Stimulated activated CD4-positive, alpha-beta T cell treated with anti-CD3 and anti-CD28 coated beads, Interleukin-15, amount 100 ng/mL, for 1 hour (primary cell): ENCODE data around the gene F8A1.
"Not testable (repeated sequence)": the region's sequence is repeated elsewhere in the genome, so short reads cannot be mapped to it uniquely, and the experiment has no call there.

Source experiments
- DNase-seq, 2 donors: peaks; one replicate each; pipeline ENCODE4 v3.0.0-alpha.2; 2020; ENCODE audit warnings: low read depth in 1 of 2, low spot score in 1 of 2

Gene F8A1

DNA sequence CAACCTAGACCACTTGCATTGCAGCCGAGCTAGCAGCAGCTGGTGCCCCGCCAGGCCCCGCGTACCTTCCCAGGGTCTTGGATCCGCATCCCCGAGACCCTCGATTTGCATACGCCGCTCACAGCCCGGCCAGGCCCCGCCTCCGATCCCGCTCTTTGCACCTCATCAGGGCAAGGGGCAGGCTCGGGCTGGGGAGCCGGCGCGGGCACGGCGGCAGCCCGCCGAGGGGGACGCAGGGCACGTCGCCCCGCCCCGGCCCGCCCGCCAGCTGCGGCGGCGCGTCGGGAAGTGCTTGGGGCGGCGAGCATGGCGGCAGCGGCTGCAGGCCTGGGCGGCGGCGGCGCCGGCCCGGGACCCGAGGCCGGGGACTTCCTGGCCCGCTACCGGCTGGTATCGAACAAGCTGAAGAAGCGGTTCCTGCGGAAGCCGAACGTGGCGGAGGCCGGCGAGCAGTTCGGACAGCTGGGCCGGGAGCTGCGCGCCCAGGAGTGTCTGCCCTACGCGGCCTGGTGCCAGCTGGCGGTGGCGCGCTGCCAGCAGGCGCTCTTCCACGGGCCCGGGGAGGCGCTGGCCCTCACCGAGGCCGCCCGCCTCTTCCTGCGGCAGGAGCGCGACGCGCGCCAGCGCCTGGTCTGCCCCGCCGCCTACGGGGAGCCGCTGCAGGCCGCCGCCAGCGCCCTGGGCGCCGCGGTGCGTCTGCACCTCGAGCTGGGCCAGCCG is at the start of gene F8A1:
TSS of gene F8A1 (plus strand) at position 287 of the 720 bp plus-strand sequence. CDS start at position 307, 20 bp downstream.
- peak; percentile 5 to 22 for DNase-seq

DNA sequence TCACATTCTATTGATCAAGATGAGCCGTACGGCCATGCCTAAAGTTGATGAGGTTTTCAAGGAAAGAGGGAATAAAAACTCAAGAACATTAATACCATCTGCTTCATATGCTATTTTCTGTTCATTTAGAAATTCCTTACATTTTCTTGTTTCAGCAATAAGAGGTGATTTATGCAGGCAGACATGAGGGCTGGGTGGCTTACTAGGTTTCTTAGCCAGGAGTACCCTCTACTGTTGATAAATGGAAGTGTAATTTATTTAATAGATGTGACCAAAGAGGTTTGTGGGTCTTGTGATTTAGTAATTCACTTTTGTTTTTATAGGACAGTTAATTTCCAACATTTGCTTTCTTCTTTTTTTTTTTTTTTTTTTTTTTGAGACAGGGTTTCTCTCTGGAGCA is 45.3 kb upstream of the F8A1 start:
- DNase-seq, result no peak

DNA sequence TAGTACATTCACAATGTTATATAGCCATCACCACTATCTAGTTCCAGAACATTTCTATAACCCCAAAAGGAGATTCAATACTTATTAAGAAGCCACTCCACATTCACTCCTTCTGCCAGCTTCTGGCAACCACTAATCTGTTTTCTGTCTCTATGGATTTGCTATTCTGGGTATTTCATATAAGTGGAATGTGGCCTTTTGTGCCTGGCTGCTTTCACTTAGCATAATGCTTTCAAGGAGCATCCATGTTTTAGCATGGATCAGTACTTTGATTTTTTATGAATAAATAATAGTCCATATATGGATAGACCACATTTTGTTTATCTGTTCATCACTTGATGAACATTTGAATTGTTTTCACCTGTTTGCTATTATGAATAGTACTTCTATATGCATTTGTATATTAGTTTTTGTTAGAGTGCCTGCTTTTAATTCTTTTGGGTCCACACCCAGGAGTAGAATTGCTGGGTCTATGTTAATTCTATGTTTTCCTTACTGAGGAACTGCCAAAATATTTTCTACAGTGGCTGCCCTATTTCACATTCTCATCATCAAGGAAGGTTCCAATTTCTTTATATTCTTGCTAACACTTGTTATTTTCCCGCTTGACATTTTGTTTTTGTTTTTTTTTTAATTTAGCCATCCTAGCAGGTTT is 35.1 kb upstream of the F8A1 start:
- no peak for DNase-seq

GRCh38 chrX:154855256-154855655 is 30.9 kb upstream of the F8A1 start:
- no peak for DNase-seq

DNA sequence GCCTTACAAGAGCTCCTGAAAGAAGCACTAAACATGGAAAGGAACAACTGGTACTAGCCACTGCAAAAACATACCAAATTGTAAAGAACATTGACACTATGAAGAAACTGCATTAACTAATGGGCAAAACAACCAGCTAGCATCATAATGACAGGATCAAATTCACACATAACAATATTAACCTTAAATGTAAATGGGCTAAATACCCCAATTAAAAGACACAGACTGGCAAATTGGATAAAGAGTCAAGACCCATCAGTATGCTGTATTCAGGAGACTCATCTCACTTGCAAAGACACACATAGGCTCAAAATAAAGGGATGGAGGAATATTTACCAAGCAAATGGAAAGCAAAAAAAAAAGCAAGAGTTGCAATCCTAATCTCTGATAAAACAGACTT is 17.6 kb upstream of the F8A1 start:
- not testable (repeated sequence) for DNase-seq

DNA sequence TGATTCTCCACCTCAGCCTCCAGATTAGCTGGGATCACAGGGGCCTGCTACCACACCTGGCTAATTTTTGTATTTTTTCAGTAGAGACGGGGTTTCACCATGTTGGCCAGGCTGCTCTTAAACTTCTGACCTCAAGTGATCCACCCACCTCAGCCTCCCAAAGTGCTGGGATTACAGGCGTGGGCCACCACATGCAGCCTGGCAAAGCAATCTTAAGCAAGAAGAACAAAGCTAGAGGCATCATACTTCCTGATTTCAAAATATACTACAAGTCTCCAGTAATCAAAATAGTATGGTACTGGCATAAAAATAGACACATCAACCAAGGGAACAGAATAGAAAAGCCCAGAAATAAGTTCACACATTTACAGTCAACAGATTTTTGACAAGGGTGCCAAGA is 12.8 kb upstream of the F8A1 start:
- DNase-seq, result no peak

DNA sequence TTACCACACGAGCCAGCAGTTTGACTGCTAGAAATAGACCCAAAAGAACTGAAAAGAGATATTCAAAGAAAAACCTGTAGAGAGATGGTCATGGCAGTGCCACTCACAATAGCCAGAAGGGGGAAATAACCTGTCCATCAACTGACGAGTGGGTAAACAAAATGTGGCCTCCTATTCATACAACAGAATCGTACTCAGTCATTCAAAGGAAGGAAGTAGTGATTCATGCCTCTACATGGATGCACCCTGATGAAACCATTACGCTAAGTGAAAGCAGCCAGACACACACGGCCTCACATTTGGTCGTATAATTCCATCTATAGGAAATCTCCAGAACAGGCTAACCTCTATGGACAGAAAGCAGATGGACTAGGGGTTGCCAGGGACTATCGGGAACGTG is 2.1 kb upstream of the F8A1 start:
- not testable (repeated sequence) for DNase-seq

DNA sequence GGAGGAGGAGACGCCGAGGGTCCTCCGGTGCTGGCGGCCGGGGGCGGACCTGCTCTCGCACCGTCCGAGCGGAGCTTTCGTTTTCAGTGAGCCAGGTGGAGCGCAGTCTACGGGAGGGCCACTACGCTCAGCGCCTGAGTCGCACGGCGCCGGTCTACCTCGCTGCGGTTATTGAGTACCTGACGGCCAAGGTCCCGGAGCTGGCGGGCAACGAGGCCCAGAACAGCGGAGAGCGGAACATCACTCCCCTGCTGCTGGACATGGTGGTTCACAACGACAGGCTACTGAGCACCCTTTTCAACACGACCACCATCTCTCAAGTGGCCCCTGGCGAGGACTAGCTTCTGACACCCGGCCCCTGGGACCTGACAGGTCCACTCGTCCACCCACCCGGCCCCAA is 1.1 kb upstream of the F8A1 start:
- not testable (repeated sequence) for DNase-seq

GRCh38 chrX:154885549-154885948 is 606 bp upstream of the F8A1 start:
- DNase-seq, result not testable (repeated sequence)

- not testable (repeated sequence) for DNase-seq
These were observed 650 bp downstream of the F8A1 start for GRCh38 chrX:154886789-154887221.

DNA sequence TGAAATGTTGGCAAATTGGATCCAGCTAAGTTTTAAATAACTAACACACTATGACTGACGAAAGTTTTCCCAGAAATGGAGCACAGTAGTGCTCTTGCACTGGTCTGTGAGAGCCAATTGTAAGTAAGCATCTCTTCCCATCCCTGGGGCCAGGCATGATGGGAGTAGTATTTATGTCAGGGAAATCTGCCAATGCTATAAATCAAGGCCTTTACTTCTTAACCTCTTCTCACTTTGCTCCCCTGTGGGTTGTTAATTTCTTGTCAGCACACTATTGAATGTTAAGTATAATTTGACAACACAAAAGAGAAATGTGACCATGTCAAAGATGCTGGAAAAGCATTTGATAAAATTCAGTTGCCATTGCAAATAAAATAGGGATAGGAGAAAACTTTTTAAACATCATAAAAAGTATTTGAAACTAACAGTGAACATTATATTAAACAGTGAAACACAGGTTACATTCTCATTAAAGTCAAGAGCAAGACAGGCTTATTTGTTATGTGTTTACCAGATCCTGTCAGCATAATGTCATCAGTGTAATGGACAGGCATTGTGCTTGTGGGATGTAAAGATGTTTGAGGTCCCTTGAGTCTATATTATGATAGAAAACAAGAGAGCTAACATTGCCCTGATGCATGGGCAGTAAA is 5.0 kb downstream of the F8A1 start:
- no peak for DNase-seq

DNA sequence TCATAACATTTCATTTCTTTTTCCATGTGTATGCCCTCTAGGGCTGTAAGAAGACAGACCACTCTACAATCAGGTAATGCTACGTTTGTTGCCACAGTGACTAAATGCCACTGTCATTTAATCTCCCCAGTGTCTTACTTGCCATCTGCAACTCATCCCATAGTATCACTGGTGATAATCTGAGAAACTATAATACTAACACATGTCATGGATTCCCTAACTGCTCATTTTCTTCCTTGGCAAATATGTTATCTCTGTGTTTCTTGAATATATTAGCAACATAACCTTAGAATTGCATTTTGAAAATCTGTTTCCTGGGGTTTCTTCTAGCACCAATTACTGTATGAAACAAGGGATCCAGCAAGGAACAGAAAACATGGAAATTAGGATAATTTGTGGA is 6.1 kb downstream of the F8A1 start:
- DNase-seq, result no peak

GRCh38 chrX:154900323-154900722 is 14.2 kb downstream of the F8A1 start:
- no peak for DNase-seq

- DNase-seq, result no peak
These were observed 16.3 kb downstream of the F8A1 start for GRCh38 chrX:154902408-154902807.

- no peak for DNase-seq
These were observed 22.7 kb downstream of the F8A1 start for GRCh38 chrX:154908821-154909220.

- not testable (repeated sequence) for DNase-seq
These were observed 23.9 kb downstream of the F8A1 start for GRCh38 chrX:154910048-154910447.

DNA sequence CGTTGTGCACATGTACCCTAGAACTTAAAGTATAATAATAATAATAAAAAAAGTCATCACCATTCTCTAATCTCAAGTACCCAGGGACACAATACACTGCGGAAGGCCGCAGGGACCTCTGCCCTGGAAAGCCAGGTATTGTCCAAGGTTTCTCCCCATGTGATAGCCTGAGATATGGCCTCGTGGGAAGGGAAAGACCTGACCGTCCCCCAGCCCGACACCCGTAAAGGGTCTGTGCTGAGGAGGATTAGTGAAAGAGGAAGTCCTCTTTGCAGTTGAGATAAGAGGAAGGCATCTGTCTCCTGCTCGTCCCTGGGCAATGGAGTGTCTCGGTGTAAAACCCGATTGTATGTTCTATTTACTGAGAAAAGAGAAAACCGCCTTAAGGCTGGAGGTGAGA is 24.4 kb downstream of the F8A1 start:
- DNase-seq, result not testable (repeated sequence)

DNA sequence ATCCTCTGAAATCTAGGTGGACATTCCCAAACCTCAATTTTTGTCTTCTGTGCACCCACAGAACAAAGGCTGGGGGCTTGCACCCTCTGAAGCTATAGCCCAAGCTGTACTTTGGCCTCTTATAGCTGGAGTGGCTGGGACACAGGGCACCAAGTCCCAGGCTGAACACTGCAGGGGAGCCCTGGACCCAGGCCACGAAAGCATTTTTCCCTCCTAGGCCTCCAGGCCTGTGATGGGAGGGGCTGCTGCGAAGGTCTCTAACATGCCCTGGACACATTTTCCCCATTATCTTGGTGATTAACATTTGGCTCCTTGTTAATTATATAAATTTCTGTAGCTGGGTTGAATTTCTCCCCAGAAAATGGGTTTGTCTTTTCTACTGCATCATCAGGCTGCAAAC is 27.9 kb downstream of the F8A1 start:
- no peak for DNase-seq

- no peak for DNase-seq
These were observed 31.9 kb downstream of the F8A1 start for GRCh38 chrX:154918060-154918483.

GRCh38 chrX:154924771-154925170 is 38.6 kb downstream of the F8A1 start:
- DNase-seq, result not testable (repeated sequence)
